ENCODE results near the gene PDE1C.

The PDE1C gene

DNA sequence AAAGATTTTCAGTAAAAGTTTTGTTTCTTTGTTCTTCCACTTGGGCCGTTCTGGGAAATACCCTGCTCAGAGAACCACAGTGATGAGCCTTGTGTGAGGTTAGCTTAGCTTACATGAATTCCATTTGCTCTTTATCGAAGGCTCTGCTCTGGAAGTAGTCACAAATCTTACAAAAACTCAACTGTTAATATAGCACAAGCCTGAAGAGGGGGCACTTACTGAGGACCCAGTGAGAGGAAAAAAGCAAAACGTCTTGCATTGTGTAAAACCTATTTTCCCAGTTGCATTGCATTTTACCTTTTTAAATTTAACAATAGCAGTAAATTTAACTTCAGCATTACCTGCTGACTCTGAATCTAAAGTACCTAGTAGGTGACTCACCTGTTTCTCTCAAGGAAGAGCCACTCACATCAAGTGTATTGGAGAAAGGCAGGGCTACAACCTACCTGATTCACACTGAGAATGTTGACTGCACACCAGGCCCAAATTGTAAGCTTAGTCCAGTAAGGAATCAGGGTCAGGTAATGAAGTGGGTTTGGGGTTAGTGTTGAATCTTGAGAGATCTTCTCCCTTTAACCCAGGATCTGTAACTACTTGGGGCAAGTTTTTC lies 340.9 kb downstream of the PDE1C start:
- no peak for DNase-seq (ENCODE audit: low read depth)
- H3K4me3 ChIP-seq (ENCODE audit: low read depth, low read length), result no peak overlapping the region
- TF ChIP-seq, protein P1, sequence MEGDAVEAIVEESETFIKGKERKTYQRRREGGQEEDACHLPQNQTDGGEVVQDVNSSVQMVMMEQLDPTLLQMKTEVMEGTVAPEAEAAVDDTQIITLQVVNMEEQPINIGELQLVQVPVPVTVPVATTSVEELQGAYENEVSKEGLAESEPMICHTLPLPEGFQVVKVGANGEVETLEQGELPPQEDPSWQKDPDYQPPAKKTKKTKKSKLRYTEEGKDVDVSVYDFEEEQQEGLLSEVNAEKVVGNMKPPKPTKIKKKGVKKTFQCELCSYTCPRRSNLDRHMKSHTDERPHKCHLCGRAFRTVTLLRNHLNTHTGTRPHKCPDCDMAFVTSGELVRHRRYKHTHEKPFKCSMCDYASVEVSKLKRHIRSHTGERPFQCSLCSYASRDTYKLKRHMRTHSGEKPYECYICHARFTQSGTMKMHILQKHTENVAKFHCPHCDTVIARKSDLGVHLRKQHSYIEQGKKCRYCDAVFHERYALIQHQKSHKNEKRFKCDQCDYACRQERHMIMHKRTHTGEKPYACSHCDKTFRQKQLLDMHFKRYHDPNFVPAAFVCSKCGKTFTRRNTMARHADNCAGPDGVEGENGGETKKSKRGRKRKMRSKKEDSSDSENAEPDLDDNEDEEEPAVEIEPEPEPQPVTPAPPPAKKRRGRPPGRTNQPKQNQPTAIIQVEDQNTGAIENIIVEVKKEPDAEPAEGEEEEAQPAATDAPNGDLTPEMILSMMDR (IDR thresholded peaks at IDR 0.05; ENCODE audit: insufficient read depth, low read depth, low read length, missing control alignments), result no peak

DNA sequence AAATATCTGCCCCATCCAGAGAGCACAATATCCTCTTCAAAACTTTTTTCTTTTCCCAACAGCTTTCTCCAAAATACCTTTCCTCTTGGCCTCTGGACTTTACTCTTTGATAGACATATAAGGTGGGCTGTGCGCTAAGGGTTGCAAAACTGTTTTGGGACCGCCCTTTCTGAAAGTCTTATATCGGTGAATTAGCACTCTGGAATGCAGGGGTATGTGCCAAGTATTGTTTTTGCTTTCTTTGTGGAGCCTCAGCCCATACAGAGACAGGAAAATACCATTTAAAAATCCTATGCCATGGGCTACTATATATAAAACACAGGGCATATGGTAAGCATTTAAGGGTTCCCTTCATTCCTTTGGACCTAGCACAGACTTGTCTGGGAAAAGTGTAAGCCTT lies 345.5 kb downstream of the PDE1C start:
- H3K4me3 ChIP-seq (ENCODE audit: low read depth, low read length), result no peak overlapping the region
- TF ChIP-seq, protein P1 (IDR thresholded peaks at IDR 0.05; ENCODE audit: insufficient read depth, low read depth, low read length, missing control alignments), result no peak
- DNase-seq (ENCODE audit: low read depth), result no peak

DNA sequence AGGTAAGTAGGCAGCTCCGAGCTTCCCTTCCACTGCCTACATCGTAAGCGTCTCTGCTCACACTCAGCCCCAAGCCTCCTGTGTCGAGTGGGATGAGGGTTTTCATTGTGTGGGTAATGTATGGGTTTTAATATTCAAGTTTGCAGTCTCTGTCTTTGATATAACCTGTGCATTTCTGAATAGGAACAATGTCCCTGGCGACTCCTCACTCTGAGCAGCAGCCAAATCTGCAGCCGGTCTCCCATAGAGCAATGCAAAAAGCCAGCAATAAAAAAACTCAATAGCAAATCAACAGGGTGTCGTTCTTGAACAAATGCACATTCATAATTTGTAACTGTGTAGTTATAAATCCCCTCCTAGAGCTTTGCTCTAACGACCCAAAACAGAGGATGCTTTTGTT lies 349.8 kb downstream of the PDE1C start:
- DNase-seq (ENCODE audit: low read depth), result no peak
- no peak overlapping the region for H3K4me3 ChIP-seq (ENCODE audit: low read depth, low read length)
- TF ChIP-seq, protein P1 (IDR thresholded peaks at IDR 0.05; ENCODE audit: insufficient read depth, low read depth, low read length, missing control alignments), result no peak

DNA sequence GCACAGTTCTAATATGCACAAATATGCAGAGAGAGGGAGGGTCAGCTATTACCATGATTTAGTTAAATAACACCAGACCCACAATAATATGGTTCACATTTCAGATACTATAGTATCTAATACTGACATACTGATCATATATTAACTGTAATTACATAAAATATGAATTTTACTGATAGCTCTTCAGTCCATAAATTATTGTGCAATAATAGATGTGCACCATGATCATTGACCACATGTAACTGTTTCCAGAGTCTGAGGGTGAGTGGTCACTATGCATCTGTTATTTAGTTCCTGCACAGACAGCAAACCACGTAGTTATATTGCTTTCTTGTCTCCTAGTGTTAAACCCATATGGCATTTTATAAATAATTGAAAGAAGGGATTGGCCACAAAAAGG lies 353.9 kb downstream of the PDE1C start:
- H3K4me3 ChIP-seq (ENCODE audit: low read depth, low read length), result no peak overlapping the region
- TF ChIP-seq, protein P1 (IDR thresholded peaks at IDR 0.05; ENCODE audit: insufficient read depth, low read depth, low read length, missing control alignments), result no peak
- DNase-seq (ENCODE audit: low read depth), result no peak

DNA sequence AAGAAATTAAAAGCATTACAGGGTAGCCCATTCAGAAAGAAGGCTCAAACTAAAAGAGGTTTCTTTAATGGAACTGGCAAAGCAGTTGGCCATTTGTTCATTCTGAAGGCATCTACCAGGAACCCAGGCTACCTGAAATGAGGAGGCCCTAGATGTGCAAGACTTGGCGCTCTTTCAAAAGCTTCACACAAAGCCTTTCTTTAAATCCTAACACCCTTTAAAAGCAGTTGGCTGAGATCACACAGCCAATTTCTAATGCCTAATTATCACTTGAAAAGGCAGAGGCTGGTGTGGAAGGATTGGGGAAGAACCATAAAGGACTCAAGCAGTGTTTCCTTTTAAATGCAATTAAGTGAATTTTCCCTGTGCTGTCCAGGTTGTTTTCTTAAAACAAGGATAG lies 360.0 kb downstream of the PDE1C start:
- DNase-seq (ENCODE audit: low read depth), result no peak
- H3K4me3 ChIP-seq (ENCODE audit: low read depth, low read length), result no peak overlapping the region
- TF ChIP-seq, protein P1 (IDR thresholded peaks at IDR 0.05; ENCODE audit: insufficient read depth, low read depth, low read length, missing control alignments), result no peak

DNA sequence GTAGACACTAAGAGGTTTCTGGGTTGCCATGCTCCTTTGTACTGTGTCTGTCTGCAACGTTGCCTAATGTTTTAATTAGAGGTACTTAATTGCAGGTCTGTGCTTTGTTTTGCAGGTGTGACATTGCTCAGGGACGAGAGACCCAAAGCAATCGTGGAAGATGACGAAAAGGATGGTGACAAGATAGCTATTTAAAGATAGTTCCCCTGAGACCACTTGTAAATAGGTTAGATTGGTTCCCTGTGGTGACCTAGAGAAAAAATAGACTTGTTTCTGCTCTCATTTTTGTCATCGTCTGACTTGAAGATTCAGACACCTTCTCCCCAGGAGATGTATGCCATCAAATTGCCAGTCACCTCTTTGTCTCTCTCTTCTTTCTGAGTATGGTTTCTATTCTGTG lies 363.1 kb downstream of the PDE1C start:
- H3K4me3 ChIP-seq (ENCODE audit: low read depth, low read length), result no peak overlapping the region
- peak; percentile 3 for DNase-seq (ENCODE audit: low read depth)
- TF ChIP-seq, protein P1 (IDR thresholded peaks at IDR 0.05; ENCODE audit: insufficient read depth, low read depth, low read length, missing control alignments), result no peak

DNA sequence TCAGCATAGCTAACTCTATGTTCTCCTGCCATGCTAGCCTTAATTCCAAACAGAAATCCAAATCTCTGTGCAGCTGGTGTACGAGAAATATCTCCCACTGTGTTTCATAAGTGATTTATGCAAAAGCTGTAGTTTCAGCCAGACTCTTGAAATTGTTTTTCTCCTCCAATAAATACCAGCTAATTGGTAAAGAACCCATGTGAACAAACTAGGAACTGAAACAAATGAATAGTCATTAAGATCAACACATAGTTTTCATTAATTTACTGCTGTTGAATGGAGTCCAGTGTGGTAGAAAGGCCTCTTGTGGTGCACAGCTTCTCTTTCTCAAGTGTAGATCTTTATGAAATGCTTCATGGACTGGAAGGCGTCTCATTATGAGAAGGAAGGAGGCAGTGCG lies 364.8 kb downstream of the PDE1C start:
- TF ChIP-seq, protein P1 (IDR thresholded peaks at IDR 0.05; ENCODE audit: insufficient read depth, low read depth, low read length, missing control alignments), result no peak
- DNase-seq (ENCODE audit: low read depth), result peak; percentile 9
- no peak overlapping the region for H3K4me3 ChIP-seq (ENCODE audit: low read depth, low read length)

All from GM12865 (cell line).